ENCODE data around the gene PIP. TPM values are rescaled to one million over a fixed set of nuclear protein-coding genes. Genes with fewer than 3 reads are reported as not detected.
"Not testable (repeated sequence)": the region's sequence is repeated elsewhere in the genome, so short reads cannot be mapped to it uniquely, and the experiment has no call there.

PIP gene
- polyA plus RNA-seq, 1 of the 3 experiments (the other 2 are of a cell fraction) = not detected

- H3K9ac ChIP-seq = no peak overlapping the region
- no peak overlapping the region for H2AFZ ChIP-seq (ENCODE audit: low read depth)
- TF ChIP-seq ELF1 (IDR thresholded peaks at IDR 0.05) = no peak
- no peak for TF ChIP-seq FOXJ3 (CRISPR knock-in tag; IDR thresholded peaks at IDR 0.05)
- no peak for TF ChIP-seq RXRA (IDR thresholded peaks at IDR 0.05; ENCODE audit: borderline replicate concordance, low read depth)
- TF ChIP-seq EP300 (IDR thresholded peaks at IDR 0.05; ENCODE audit: borderline replicate concordance in 1 of 2, low read depth in 1 of 2, low read length in 1 of 2) = no peak
- TF ChIP-seq USF1 (IDR thresholded peaks at IDR 0.05; ENCODE audit: borderline replicate concordance, low read depth) = no peak
- TF ChIP-seq RCOR1 (IDR thresholded peaks at IDR 0.05; ENCODE audit: low read length) = no peak
- TF ChIP-seq CTCF (IDR thresholded peaks at IDR 0.05) = no peak
- TF ChIP-seq ZBTB33 (IDR thresholded peaks at IDR 0.05; ENCODE audit: borderline replicate concordance, low read depth) = no peak
- TF ChIP-seq RFX5 (IDR thresholded peaks at IDR 0.05; ENCODE audit: low read length) = no peak
- no peak for TF ChIP-seq RAD21 (IDR thresholded peaks at IDR 0.05; ENCODE audit: low read length)
- TF ChIP-seq GATA2 (CRISPR knock-in tag; IDR thresholded peaks at IDR 0.05) = no peak
- no peak for TF ChIP-seq IRF3 (IDR thresholded peaks at IDR 0.05; ENCODE audit: low read depth, low read length)
- no peak for TF ChIP-seq MAX (IDR thresholded peaks at IDR 0.05; ENCODE audit: low read depth)
- no peak for TF ChIP-seq GABPA (IDR thresholded peaks at IDR 0.05; ENCODE audit: low read depth)
- TF ChIP-seq FOSL2 (IDR thresholded peaks at IDR 0.05; ENCODE audit: borderline replicate concordance, low read depth) = no peak
- no peak for TF ChIP-seq REST (IDR thresholded peaks at IDR 0.05; ENCODE audit: low read depth, low read length)
- no peak for TF ChIP-seq FOXM1 (IDR thresholded peaks at IDR 0.05; ENCODE audit: low read depth)
- no peak for TF ChIP-seq MXI1 (IDR thresholded peaks at IDR 0.05; ENCODE audit: low read depth, low read length)
- H3K27me3 ChIP-seq (ENCODE audit: insufficient read depth) = no peaks in the 10 kb centered on the region; the same call in 1 of the 2 replicates
- no peaks in the 10 kb centered on the region for H3F3A ChIP-seq (replicated peaks; ENCODE audit: insufficient read depth)
- no peaks in the 10 kb centered on the region for H3K36me3 ChIP-seq (replicated peaks in 1 of 2; ENCODE audit: control insufficient read depth in 1 of 2, insufficient read depth in 2 of 2, low read length in 1 of 2)
- POLR2A ChIA-PET = no interaction called here
- no peaks in the 10 kb centered on the region for H3K9me3 ChIP-seq
- no peaks in the 10 kb centered on the region for H4K20me1 ChIP-seq (ENCODE audit: insufficient read depth)
- no peaks in the 10 kb centered on the region for H3K9me2 ChIP-seq
- H3K4me3 ChIP-seq (ENCODE audit: low read depth in 2 of 2, low read length in 1 of 2) = no peak overlapping the region
- H3K27ac ChIP-seq (ENCODE audit: low read depth in 2 of 2, low read length in 1 of 2) = no peak overlapping the region
- DNase-seq = no peak
- CTCF ChIA-PET = no interaction called here
- H3K4me1 ChIP-seq (ENCODE audit: control insufficient read depth in 1 of 2, insufficient read depth in 2 of 2, low read depth in 1 of 2, low read length in 1 of 2) = no peaks in the 10 kb centered on the region
- H3K4me2 ChIP-seq = no peak overlapping the region
- no peaks in the 10 kb centered on the region for H3K79me2 ChIP-seq (ENCODE audit: insufficient read depth)
Measured at GRCh38 chr7:143104759-143105158, 27.1 kb upstream of the PIP start.

- POLR2A ChIA-PET = not testable (repeated sequence)
Measured at GRCh38 chr7:143108019-143108418, 23.9 kb upstream of the PIP start.

More at GRCh38 chr7:143108019-143108418, 23.9 kb upstream of the PIP start:
- H3K4me1 ChIP-seq (ENCODE audit: control insufficient read depth in 1 of 2, insufficient read depth in 2 of 2, low read depth in 1 of 2, low read length in 1 of 2); H2AFZ ChIP-seq (ENCODE audit: low read depth); H3K4me3 ChIP-seq (ENCODE audit: low read depth in 2 of 2, low read length in 1 of 2); H3K27ac ChIP-seq (ENCODE audit: low read depth in 2 of 2, low read length in 1 of 2); H4K20me1 ChIP-seq (ENCODE audit: insufficient read depth); H3K9me2 ChIP-seq; H3K27me3 ChIP-seq (ENCODE audit: insufficient read depth); H3K4me2 ChIP-seq; CTCF ChIA-PET; DNase-seq; H3F3A ChIP-seq (replicated peaks; ENCODE audit: insufficient read depth); H3K79me2 ChIP-seq (ENCODE audit: insufficient read depth); H3K9me3 ChIP-seq; H3K9ac ChIP-seq; H3K36me3 ChIP-seq (replicated peaks in 1 of 2; ENCODE audit: control insufficient read depth in 1 of 2, insufficient read depth in 2 of 2, low read length in 1 of 2): not testable (repeated sequence)
- 9% methylated on average over 3 of the region's 3 CpGs for WGBS (ENCODE audit: low lambda C conversion rate)
